GM18868 (cell line): ENCODE results near the gene HMGN2.

Experiments
- ATAC-seq: cut with Tn5 transposase; IDR thresholded peaks from one replicate; pipeline ENCODE4 v1.9.1; 2021; ENCODE audit warnings: mild to moderate bottlenecking, moderate library complexity; ENCODE audit not compliant: unreplicated experiment

Gene HMGN2

DNA sequence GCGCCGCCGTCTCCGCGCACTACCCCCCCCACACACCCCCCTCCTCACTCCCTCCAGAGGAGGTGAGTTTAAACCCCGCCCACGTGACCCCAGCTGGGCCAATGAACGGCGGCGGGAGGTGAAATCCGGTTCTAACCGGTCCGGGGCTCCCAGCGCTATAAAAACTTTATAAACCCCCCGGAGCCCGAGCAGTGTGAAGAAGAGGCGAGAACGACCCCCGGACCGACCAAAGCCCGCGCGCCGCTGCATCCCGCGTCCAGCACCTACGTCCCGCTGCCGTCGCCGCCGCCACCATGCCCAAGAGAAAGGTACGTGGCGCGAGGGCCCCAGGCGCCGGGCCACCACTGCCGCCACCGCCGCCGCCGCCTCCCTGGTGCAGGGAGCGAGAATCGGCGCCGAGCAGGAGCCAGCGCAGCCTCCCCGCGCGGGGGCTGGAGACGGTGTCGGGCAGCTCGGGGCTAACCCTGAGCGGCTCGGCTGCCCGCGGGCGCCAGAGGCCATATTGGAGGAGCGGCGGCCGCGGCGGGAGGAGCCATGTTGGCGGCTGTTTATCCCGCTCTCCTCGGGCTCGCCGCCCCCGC, at the start of gene HMGN2:
HMGN2 (plus strand) TSS at position 121 of the 581 bp plus-strand sequence; CDS start at position 294, 173 bp downstream.
- peak; percentile 52 for ATAC-seq

DNA sequence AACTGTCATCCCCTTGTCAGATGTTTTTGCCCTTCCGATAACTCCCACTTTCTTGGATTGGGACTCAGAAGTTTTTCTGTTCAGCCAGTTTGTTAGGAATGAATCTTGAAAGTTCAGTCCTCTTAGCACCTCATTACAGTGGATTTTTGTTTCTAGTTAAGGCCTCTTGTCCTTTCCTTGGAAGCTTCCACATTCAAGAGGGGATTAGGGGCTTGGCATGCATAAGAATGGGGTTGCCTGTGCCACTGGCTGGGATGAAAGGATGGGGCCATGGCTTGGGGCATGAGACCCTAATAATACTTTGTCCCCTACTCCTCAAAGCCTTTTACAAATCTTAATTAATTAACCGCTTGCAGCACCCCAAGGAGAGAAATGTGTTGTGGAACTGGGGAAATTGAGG, 42.5 kb upstream of the HMGN2 start:
- no peak for ATAC-seq

DNA sequence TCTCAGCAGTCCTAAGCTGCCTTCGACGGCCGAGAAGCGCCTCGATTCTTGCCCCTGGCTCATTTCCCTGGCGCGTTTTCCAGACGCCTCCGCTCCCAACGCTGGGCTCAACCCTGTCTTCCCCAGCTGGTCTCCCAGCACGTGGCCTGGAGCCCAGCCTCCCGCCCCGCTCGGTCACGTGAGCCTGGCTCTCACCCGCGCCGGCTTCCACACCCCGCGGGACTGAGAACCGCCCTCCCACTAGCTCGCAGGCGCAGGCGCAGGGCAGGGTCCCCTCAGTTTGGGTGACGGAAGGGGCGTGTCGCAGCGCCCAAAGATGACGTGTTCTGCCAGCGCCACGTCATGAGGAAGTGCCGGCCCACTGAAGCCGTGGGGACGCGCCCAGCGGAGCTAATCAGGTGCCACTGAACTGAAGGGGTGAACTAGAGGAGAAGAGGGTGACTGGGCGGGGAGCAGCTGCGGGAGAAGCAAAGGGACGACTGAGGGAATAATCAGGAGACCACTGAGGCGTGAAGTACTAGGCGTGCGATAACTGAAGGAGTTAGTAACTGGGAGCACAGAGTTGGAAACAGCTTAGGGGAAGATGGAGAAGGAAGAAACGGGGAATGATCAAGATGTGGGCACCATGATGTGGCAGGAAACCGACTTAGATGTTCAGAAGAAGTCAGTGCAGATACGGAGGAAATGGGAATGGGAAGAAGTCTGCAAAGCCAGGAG, 40.1 kb upstream of the HMGN2 start, which contains the start of gene DHDDS:
DHDDS (plus strand) TSS at position 343 of the 717 bp plus-strand sequence. CDS start 625 bp downstream, outside the sequence.
- ATAC-seq, result peak; percentile 93

DNA sequence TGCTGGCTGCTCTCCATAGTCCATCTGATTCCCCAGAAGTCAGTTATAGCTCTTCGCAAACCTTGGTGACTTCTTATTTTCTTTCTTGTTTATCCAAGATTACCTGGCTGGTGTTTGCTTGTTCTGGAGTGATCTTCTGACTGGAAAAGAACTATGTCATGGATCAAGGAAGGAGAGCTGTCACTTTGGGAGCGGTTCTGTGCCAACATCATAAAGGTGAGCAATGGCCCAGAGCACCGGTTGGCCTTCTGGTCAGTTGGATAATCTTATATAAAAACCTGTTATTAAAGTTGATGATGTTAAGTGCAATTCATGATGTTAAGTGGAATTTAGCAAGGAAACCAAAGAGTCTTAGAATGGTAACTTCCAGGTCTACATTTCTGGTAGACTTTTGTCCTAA, 39.4 kb upstream of the HMGN2 start:
- ATAC-seq, result no peak

DNA sequence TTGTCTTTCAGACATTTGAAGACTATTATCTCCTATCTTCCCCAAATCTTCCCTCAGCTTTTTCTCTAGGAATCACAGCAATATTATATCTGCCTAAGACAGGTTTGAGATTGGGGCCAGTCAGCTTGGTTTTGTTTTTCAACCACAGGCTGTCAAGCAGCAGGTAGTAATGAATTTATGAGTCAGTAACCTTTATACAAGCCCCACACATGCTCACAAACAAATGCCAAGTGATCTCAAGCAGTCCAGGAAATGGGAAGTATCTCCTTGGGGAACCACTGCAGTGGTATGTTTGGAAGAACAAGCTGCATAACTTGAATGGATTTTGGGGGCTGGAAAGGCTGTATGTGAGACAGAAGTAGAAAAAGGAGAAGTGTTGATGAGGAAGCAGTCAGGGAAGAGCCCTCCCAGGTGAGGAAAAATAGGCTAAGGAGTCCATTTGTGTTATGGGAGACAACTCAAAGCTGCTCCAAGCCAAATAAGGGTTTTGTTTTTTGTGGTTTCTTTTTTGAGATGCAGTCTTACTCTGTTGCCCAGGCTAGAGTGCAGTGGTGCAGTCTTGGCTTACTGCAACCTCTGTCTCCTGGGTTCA, 38.0 kb upstream of the HMGN2 start:
- ATAC-seq, result no peak

DNA sequence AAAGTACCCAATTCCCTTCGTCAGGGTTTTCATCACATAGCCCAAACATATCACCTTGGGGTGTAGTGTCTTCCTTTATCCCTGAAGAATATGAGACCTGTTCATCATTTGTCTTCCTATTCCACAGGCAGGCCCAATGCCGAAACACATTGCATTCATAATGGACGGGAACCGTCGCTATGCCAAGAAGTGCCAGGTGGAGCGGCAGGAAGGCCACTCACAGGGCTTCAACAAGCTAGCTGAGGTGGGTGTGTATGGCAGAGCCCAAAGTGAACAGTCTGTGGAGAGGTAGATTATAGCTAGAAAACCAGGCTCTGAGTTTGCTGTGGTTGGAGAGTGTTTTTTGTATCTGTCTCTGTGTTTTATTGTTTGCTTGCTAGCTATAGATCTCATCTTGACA, 34.2 kb upstream of the HMGN2 start:
- ATAC-seq, result no peak

DNA sequence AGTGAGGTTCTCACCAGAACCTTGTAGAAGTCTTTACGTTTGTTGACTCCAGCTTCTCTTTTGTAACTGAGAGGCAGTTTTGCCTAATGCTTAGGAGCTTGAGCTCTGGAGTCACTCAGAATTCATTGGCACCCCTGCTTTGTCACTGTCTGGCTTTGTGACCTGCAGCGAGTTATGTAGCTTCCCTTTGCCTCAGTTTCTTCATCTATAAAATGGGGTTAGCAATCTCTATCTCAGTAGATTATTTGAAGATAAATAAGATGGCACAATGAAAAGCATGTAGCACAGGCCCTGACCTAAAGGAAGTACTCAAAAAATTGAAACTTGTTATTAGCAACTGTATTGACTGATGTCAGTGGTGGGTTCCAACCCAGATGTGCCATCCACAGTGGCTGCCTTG, 32.0 kb upstream of the HMGN2 start:
- no peak for ATAC-seq

DNA sequence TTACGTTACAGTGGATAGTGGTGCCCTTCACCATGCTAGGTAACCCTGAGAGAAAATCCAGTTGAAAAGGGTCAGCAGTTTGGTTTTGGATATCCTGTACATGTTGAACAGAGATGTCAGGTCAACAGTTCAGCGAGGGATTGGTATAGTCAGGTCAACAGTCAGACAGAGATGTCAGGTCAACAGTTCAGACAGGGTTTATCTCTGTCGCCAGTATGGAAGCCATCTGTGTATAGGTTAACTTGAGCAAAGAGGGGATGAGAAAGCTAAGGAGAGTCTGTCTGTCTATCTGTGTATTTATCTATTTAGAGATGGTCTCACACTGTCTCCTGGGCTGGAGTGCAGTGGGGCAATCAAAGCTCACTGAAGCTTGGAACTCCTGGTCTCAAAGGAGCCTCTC, 22.4 kb upstream of the HMGN2 start:
- no peak for ATAC-seq

DNA sequence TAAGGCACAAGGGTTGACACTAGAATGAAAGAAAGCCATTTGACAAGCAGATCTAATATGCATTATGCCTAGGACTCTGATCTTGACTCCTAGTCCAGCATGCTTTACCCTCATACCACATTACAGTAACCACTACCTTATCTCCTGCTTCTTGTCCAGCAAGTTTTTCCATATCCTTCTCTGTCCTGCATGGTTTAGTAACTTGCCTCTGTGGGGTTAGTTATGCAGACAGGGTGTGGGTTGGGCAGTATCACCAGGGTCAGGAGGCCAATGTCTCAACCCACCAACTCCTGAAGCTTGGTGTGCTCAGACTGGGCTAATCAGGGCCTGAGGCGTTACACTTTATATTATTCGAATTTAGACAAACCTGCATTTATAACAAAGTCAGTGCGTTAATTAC, 21.3 kb upstream of the HMGN2 start:
- ATAC-seq, result no peak

DNA sequence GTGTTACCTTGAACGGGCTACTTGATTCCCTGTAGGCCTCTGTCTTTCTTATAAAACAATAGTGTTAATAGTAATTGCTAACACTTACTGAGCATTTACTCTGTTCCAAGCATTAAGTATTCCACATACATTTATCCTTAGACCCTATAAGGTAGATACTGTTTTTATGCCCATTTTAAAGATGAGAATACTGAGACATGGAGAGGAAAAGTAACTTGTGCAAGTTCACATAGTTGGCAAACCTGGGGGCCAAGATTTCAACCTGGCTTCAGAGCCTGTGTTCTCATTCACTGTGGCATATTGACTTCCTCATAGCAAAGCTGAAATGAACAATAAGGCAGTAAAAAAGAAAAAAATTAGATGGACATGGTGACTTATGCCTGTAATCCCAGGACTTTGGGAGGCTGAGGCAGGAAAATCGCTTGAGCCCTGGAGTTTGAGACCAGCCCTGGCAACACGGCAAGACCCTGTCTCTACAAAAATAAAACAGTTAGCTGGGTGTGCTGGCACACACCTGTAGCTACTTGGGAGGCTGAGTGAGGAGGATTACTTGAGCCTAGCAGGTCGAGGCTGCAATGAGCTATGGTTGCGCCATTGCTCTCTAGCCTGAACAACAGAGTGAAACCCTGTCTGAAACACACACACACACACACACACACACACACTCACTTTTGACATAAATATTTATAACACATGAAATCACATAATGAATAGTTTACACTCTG, 19.6 kb upstream of the HMGN2 start:
- ATAC-seq, result no peak

DNA sequence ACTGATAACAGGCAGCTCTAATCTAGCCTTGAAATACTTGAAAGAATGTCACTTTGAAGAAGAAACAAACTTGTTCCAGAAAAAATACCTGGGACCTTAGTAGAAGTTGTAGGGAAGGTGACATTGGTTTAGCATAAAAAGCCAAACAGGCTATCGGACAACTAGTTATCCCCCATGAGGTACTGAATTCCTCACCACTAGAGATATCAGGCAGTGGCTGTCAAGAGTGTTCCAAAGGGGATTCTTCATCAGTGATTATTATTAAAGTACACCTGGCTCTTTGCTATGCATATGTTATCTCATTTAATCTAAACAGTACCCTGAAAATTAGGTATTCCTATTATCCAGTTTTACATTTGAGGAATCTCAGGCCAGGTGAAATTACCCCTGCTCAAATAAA, 13.1 kb upstream of the HMGN2 start:
- ATAC-seq, result no peak

DNA sequence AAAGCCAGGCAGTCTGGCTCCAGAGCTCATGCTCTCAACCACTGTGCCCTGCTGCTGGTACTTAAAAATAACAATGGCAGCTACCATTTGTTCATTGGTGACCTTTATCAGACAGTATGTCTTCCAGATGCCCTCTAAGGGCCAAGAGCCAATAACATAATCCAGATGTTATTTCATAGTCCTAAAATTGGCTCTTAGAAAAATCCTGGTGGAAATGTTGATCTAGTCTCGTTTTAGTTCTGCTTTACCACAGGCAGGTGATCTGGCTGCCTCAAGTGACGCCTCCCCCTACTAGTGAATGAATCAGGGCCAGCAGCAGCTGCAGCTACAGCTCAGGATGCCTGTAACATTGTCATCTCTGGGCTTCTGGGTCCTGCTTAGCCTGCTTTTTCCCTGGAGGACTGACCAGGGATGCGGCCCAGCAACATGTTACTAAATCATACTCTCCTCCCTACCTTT, 12.6 kb upstream of the HMGN2 start:
- no peak for ATAC-seq

DNA sequence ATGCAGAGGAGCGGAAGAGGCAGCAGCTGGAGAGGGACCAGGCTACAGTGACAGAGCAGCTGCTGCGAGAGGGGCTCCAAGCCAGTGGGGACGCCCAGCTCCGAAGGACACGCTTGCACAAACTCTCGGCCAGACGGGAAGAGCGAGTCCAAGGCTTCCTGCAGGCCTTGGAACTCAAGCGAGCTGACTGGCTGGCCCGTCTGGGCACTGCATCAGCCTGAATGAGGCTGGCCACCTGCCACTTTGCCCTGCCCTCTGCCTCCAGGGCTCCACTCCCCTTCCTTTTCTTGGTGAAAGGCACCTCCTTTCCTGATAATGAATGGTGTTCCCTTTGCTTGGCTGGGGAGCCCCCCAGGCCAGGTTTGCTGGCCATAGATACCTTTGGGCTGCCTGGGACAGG, 3.3 kb upstream of the HMGN2 start:
- ATAC-seq, result no peak

DNA sequence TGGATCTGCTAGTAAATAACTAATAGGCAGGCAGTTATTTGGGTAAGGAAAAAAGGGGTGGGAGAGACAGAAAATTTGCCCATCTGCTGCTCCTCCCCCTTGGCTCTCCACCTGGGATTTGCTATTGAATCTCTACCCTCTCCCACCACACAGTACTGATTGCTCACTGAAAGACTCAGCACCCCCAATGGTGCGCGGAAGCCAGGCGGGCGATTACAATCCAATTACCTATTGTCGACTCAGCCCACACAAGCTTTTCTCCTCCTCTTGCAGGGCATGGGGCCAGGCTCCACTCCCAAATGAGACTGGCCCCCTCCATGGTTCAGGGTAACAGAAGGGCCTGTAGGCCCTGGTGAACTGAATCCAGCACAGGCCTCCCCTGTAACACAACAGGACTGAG, 2.7 kb upstream of the HMGN2 start:
- no peak for ATAC-seq

DNA sequence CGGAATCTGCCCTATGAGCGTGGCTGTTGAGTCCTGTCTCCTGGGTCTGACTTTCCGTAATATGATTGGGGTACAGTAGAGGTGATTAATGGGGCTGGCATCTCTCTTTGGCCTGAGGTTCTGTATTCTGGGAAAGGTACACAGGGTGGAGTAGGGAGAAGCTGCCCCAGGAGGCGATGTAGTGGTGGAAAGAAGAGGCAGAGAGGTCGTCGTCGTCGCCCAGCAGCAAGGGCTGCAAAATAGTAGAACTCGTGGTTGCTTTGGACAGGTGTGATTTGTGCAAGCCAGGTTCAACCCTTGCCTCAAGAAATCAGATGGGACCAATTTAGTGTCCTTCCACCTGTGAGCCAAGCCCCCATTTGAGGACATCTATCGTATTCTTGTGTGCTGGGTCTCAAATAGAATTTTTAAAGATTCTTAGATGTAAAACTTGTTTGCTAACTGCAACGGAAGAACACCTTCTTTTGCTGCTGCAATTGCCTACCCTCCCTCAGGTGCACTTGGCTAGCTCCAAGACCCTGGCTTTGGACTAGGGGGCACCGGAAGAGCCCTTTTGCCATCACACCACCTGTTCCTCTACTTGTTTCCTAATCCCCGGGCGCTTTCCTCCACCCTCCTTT, 1.3 kb upstream of the HMGN2 start:
- ATAC-seq, result no peak

DNA sequence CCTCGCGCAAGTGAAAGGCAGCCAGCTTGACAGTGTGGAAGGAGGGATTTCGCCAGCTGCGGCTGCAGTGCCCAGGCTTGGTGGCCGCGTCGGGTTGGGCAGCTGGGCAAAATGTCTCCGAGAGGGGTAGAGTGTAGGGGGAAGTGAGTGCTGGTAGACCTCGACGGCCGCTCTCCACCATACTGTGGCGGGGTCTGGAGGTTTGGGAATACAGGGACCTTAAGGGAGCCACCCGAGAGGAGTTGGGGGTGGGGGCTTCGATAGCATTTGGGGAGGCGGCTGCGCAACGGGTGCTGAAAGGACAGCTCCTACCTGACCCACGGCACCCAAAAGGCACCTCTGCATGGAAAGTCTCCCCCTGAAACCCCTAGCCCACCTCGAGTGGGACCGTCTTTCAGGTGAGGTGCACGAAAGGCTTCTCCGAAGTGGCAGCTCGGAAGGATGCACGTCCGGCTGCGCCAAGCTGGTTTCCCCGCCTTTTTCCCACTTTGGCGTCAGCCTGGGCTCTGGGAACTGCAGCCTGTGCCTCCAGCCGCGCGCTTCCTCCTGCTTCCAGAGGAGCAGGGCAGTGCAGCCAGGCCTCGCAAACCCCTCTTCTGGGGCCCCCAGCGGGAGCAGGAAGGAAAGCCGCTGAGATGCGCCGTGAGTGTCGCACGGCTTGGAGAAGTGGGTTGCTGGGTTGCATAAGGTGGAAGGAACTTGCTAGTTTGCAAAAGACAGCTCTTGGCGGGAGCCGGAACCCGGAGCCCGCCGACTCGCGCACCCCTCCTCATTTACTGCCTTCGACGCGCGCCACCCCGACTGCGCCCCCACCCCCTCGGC, 531 bp upstream of the HMGN2 start:
- ATAC-seq, result peak; percentile 9

DNA sequence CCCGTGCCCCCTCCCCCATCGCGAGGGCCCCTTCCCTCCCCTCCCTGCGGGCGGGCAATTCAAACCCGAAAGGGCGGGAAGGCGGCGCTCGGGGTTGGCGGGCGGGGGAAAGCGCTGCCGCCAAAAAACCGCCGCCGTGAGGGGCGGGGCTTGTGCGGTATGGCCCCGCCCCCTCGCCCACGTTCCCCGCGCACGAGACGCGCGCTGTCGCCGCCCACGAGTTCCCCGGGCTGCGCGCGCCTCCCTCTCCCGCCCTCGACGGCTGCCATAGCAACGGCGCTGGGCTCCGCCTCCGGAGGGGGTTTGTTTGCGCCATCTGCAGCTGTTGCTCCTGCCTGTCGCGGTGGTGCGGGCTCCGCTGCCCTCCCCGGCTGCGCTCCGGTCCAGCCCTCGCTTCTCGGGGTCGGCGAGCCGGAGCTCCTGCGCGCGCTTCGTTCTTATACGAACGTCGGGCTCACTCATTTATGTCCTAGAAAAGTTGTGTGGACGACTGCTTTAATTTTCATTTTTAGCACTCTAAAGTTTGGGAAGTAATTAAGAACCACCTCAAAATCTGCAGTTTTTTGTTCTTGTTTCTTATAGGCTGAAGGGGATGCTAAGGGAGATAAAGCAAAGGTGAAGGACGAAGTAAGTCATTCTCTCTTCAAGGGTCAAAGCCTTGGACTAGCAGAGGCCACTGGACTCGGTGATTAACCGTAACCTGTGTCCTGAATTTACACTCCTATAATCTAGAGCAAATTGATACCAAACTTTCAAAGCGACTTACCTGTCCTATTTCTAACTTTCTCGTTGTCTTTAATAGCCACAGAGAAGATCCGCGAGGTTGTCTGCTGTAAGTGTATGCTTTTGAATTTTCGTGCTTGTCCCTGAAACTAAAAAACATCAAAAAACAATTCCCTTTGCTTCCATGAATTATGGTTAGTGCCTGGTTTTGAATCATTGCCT, 933 bp downstream of the HMGN2 start:
- peak; percentile 80 for ATAC-seq

DNA sequence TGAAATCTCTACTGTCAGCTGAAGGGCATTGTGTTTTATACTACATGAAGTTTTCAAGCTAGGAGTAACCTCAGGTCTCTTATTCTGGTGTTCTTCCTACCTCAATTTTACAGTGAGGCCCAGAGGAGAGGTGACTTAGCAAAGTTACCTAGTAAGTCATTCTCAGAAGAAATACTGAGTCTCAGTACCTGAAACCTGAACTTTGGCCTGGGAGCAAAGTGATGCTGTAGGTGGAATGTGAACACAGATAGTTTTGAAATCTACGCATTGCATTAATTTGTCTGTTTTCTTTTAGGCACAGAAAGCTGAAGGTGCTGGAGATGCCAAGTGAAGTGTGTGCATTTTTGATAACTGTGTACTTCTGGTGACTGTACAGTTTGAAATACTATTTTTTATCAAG, 2.6 kb downstream of the HMGN2 start:
- ATAC-seq, result no peak

DNA sequence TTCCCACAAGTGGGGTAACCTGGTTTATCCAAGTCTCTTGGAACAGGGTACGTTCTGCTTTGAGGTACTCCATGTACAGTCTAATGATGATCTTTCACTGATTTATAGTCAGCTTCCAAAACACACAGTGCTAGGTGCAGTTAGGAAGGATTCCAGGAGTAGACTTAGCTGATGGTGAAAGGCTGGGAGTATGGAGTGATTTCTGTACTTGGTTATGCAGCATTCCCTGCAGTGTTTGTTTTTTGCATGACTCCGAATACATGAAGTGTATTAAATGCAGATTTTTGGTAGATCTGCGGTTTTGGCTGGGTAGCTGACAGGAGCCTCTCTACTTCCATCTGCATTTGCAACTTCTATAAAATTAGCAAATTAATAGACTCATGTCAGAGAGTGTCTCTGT, 3.7 kb downstream of the HMGN2 start:
- no peak for ATAC-seq
